HEK293 (cell line): Measurements from ENCODE around the gene HOXB7.

ENCODE experiments used
- GFI1B ChIP-seq: fragments of 450-650 bp; formaldehyde crosslinking; IDR thresholded peaks from 2 replicates; pipeline ENCODE4 v1.5.1; 2016; ENCODE audit warnings: missing biosample characterization, missing genetic modification characterization
- KLF9 ChIP-seq: fragments of 450-650 bp; formaldehyde crosslinking; IDR thresholded peaks from 2 replicates; pipeline ENCODE4 v1.5.1; 2016; ENCODE audit warnings: missing biosample characterization, missing genetic modification characterization, low read depth
- MYNN ChIP-seq: fragments of 450-650 bp; formaldehyde crosslinking; IDR thresholded peaks from 2 replicates; pipeline ENCODE4 v1.5.1; 2016; ENCODE audit warnings: missing biosample characterization, missing genetic modification characterization, borderline replicate concordance
- MZF1 ChIP-seq: fragments of 450-650 bp; formaldehyde crosslinking; IDR thresholded peaks from 2 replicates; pipeline ENCODE4 v1.5.1; 2017; ENCODE audit warnings: missing biosample characterization, missing genetic modification characterization, borderline replicate concordance
- OSR2 ChIP-seq: fragments of 450-650 bp; formaldehyde crosslinking; IDR thresholded peaks from 2 replicates; pipeline ENCODE4 v1.5.1; 2016; ENCODE audit warnings: missing biosample characterization, missing genetic modification characterization
- PRDM10 ChIP-seq: fragments of 450-650 bp; formaldehyde crosslinking; IDR thresholded peaks from 2 replicates; pipeline ENCODE4 v1.5.1; 2016; ENCODE audit warnings: missing biosample characterization, missing genetic modification characterization
- ZNF114 ChIP-seq: fragments of 450-650 bp; formaldehyde crosslinking; IDR thresholded peaks from 2 replicates; pipeline ENCODE4 v1.5.0; 2017; ENCODE audit warnings: missing biosample characterization, missing genetic modification characterization
- ZNF140 ChIP-seq: fragments of 450-650 bp; formaldehyde crosslinking; IDR thresholded peaks from 2 replicates; pipeline ENCODE4 v1.5.1; 2016; ENCODE audit warnings: missing biosample characterization, missing genetic modification characterization
- ZNF184 ChIP-seq: fragments of 450-650 bp; IDR thresholded peaks from 2 replicates; pipeline ENCODE4 v1.5.1; 2018; ENCODE audit warnings: missing biosample characterization, mild to moderate bottlenecking, missing genetic modification characterization
- ZNF2 ChIP-seq: fragments of 450-650 bp; formaldehyde crosslinking; IDR thresholded peaks from 2 replicates; pipeline ENCODE4 v1.5.1; 2016; ENCODE audit warnings: missing biosample characterization, missing genetic modification characterization
- ZNF23 ChIP-seq: fragments of 450-650 bp; formaldehyde crosslinking; IDR thresholded peaks from 2 replicates; pipeline ENCODE4 v1.5.1; 2016; ENCODE audit warnings: missing biosample characterization, missing genetic modification characterization, borderline replicate concordance
- ZNF292 ChIP-seq: fragments of 450-650 bp; formaldehyde crosslinking; IDR thresholded peaks from 2 replicates; pipeline ENCODE4 v1.5.1; 2016; ENCODE audit warnings: low read depth, missing biosample characterization, missing genetic modification characterization, borderline replicate concordance
- ZNF426 ChIP-seq: fragments of 450-650 bp; formaldehyde crosslinking; IDR thresholded peaks from 2 replicates; pipeline ENCODE4 v1.5.1; 2017; ENCODE audit warnings: missing biosample characterization, missing genetic modification characterization, mild to moderate bottlenecking, inconsistent platforms, moderate library complexity
- ZNF555 ChIP-seq: fragments of 450-650 bp; formaldehyde crosslinking; conservative IDR thresholded peaks from 2 replicates; pipeline ENCODE4 v1.5.1; 2017; ENCODE audit warnings: missing biosample characterization, mild to moderate bottlenecking, missing genetic modification characterization, inconsistent platforms
- ZNF580 ChIP-seq: fragments of 450-650 bp; formaldehyde crosslinking; IDR thresholded peaks from 2 replicates; pipeline ENCODE4 v1.5.1; 2016; ENCODE audit warnings: missing biosample characterization, missing genetic modification characterization
- ZNF596 ChIP-seq: fragments of 450-650 bp; IDR thresholded peaks from 2 replicates; pipeline ENCODE4 v1.5.0; 2018; ENCODE audit warnings: missing biosample characterization, mild to moderate bottlenecking, missing genetic modification characterization, moderate library complexity
- ZNF610 ChIP-seq: fragments of 450-650 bp; formaldehyde crosslinking; IDR thresholded peaks from 2 replicates; pipeline ENCODE4 v1.5.1; 2016; ENCODE audit warnings: missing biosample characterization, missing genetic modification characterization, borderline replicate concordance
- ZNF654 ChIP-seq: fragments of 450-650 bp; formaldehyde crosslinking; IDR thresholded peaks from 2 replicates; pipeline ENCODE4 v1.5.1; 2016; ENCODE audit warnings: low read depth, missing biosample characterization, missing genetic modification characterization
- ZNF701 ChIP-seq: fragments of 450-650 bp; formaldehyde crosslinking; IDR thresholded peaks from 2 replicates; pipeline ENCODE4 v1.5.1; 2016; ENCODE audit warnings: missing biosample characterization, missing genetic modification characterization
- ZXDB ChIP-seq: fragments of 450-650 bp; formaldehyde crosslinking; IDR thresholded peaks from 2 replicates; pipeline ENCODE4 v1.5.1; 2016; ENCODE audit warnings: missing biosample characterization, missing genetic modification characterization
- TF ChIP-seq, protein P1 (sequence below): fragments of 450-650 bp; formaldehyde crosslinking; IDR thresholded peaks from 2 replicates; pipeline ENCODE4 v1.5.1; 2016; ENCODE audit warnings: missing biosample characterization, missing genetic modification characterization
- TF ChIP-seq, protein P2 (sequence below): fragments of 450-650 bp; formaldehyde crosslinking; IDR thresholded peaks from 2 replicates; pipeline ENCODE4 v1.5.1; 2017; ENCODE audit warnings: missing biosample characterization, mild to moderate bottlenecking, missing genetic modification characterization, moderate library complexity
- TF ChIP-seq, protein P3 (sequence below): fragments of 450-650 bp; formaldehyde crosslinking; IDR thresholded peaks from 2 replicates; pipeline ENCODE4 v1.5.1; 2016; ENCODE audit warnings: missing biosample characterization, missing genetic modification characterization
- TF ChIP-seq, protein P4 (sequence below): fragments of 450-650 bp; formaldehyde crosslinking; IDR thresholded peaks from 2 replicates; pipeline ENCODE4 v1.5.1; 2017; ENCODE audit warnings: missing biosample characterization, missing genetic modification characterization

HOXB7 gene

DNA sequence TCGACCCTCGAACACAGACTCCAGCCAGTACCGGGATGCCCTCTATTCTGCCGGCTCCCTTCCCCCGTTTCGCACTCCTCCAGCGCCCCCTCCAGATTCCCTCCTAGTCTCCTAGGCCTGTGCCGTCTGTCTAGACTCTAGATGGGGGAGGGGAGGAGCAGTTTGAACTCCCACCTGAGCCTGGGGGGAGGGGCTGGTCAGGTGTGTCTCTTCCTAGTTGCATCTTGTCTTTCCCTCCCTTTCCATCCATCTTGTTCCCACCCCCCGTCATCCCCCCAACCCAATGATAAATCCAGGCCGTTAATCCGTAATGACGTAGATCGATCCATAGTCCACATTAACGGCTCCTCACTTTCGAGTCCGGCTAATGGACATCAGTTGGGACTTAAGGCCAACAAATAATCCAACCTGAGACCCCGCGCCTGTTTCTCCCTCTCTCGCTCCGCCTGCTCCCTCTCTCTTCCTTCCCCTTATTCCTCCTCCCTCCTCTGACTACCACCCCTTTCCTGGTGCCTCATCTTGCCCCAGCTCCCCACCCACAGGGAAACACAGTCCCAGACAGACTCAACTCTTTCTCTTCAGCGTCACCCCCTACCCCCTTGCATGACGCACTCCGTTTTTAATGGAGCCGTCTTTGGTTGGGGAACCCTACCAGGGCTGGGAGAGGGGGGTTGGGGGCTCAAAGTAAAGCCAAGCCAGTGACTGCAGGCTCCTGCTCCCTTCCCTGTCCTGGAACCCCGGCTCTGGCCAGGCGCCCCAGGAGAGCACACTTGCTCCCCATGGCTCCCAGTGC lies 13.9 kb downstream of the HOXB7 start (continued):
- TF ChIP-seq KLF9: peak; percentile 48; the same call in 1 of the 2 replicates
- peak; percentile 44; the same call in 1 of the 2 replicates for TF ChIP-seq ZNF596 (tag by site-specific recombination)
- TF ChIP-seq MZF1 (tag by site-specific recombination): no peak
- peak; percentile 93 for TF ChIP-seq PRDM10
- TF ChIP-seq ZNF184 (tag by site-specific recombination): no peak
- no peak for TF ChIP-seq ZXDB (tag by site-specific recombination)
- TF ChIP-seq ZNF140 (tag by site-specific recombination): no peak
- TF ChIP-seq, protein P1, sequence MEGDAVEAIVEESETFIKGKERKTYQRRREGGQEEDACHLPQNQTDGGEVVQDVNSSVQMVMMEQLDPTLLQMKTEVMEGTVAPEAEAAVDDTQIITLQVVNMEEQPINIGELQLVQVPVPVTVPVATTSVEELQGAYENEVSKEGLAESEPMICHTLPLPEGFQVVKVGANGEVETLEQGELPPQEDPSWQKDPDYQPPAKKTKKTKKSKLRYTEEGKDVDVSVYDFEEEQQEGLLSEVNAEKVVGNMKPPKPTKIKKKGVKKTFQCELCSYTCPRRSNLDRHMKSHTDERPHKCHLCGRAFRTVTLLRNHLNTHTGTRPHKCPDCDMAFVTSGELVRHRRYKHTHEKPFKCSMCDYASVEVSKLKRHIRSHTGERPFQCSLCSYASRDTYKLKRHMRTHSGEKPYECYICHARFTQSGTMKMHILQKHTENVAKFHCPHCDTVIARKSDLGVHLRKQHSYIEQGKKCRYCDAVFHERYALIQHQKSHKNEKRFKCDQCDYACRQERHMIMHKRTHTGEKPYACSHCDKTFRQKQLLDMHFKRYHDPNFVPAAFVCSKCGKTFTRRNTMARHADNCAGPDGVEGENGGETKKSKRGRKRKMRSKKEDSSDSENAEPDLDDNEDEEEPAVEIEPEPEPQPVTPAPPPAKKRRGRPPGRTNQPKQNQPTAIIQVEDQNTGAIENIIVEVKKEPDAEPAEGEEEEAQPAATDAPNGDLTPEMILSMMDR: peak; percentile 79
- TF ChIP-seq, protein P2, sequence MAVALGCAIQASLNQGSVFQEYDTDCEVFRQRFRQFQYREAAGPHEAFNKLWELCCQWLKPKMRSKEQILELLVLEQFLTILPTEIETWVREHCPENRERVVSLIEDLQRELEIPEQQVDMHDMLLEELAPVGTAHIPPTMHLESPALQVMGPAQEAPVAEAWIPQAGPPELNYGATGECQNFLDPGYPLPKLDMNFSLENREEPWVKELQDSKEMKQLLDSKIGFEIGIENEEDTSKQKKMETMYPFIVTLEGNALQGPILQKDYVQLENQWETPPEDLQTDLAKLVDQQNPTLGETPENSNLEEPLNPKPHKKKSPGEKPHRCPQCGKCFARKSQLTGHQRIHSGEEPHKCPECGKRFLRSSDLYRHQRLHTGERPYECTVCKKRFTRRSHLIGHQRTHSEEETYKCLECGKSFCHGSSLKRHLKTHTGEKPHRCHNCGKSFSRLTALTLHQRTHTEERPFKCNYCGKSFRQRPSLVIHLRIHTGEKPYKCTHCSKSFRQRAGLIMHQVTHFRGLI (tag by site-specific recombination): no peak
- no peak for TF ChIP-seq ZNF555 (tag by site-specific recombination)
- no peak for TF ChIP-seq ZNF701 (tag by site-specific recombination)
- TF ChIP-seq, protein P3, sequence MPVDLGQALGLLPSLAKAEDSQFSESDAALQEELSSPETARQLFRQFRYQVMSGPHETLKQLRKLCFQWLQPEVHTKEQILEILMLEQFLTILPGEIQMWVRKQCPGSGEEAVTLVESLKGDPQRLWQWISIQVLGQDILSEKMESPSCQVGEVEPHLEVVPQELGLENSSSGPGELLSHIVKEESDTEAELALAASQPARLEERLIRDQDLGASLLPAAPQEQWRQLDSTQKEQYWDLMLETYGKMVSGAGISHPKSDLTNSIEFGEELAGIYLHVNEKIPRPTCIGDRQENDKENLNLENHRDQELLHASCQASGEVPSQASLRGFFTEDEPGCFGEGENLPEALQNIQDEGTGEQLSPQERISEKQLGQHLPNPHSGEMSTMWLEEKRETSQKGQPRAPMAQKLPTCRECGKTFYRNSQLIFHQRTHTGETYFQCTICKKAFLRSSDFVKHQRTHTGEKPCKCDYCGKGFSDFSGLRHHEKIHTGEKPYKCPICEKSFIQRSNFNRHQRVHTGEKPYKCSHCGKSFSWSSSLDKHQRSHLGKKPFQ (tag by site-specific recombination): peak; percentile 84; the same call in 1 of the 2 replicates
- TF ChIP-seq ZNF2 (tag by site-specific recombination): peak; percentile 31; the same call in 1 of the 2 replicates
- TF ChIP-seq, protein P4, sequence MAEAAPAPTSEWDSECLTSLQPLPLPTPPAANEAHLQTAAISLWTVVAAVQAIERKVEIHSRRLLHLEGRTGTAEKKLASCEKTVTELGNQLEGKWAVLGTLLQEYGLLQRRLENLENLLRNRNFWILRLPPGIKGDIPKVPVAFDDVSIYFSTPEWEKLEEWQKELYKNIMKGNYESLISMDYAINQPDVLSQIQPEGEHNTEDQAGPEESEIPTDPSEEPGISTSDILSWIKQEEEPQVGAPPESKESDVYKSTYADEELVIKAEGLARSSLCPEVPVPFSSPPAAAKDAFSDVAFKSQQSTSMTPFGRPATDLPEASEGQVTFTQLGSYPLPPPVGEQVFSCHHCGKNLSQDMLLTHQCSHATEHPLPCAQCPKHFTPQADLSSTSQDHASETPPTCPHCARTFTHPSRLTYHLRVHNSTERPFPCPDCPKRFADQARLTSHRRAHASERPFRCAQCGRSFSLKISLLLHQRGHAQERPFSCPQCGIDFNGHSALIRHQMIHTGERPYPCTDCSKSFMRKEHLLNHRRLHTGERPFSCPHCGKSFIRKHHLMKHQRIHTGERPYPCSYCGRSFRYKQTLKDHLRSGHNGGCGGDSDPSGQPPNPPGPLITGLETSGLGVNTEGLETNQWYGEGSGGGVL (tag by site-specific recombination): peak; percentile 95
- TF ChIP-seq MYNN: 0 out of 2 replicates have a peak, but pooled peaks have one; percentile 10
- no peak for TF ChIP-seq ZNF426 (tag by site-specific recombination)
- TF ChIP-seq OSR2 (tag by site-specific recombination): no peak; the same call in 1 of the 2 replicates
- peak; percentile 43; the same call in 1 of the 2 replicates for TF ChIP-seq GFI1B (tag by site-specific recombination)
- TF ChIP-seq ZNF114 (tag by site-specific recombination): no peak
- no peak for TF ChIP-seq ZNF292 (tag by site-specific recombination)
- peak; percentile 60 for TF ChIP-seq ZNF580
- no peak for TF ChIP-seq ZNF23 (tag by site-specific recombination)
- no peak for TF ChIP-seq ZNF610 (tag by site-specific recombination)
- TF ChIP-seq ZNF654: no peak; the same call in 1 of the 2 replicates
